Right atrium auricular region (tissue), 2 donors: ENCODE measurements around the gene GLYAT. TPM values are rescaled to one million over a fixed set of nuclear protein-coding genes. Genes with fewer than 3 reads are reported as not detected.

Source experiments
- DNase-seq: peaks from one replicate; pipeline ENCODE4 v3.0.0-alpha.2; 2019; ENCODE audit warnings: low spot score
- H3K27ac ChIP-seq, 2 donors: fragments of 200-600 bp; sonication (generic); 1 replicate in 1 of 2; 2 replicates in 1 of 2; pipeline ENCODE4 v1.5.1; 2016 to 2019
- H3K27me3 ChIP-seq, 2 donors: fragments of 200-600 bp; sonication (generic); one replicate each; pipeline versions ENCODE4 v1.5.1 to v1.6.0; 2017 to 2019
- H3K36me3 ChIP-seq: fragments of 200-600 bp; sonication (generic); one replicate; pipeline ENCODE4 v1.5.1; 2016
- H3K4me1 ChIP-seq, 2 donors: fragments of 200-600 bp; sonication (generic); one replicate each; pipeline versions ENCODE4 v1.5.1 to v1.6.0; 2017 to 2019
- H3K4me3 ChIP-seq, 2 donors: fragments of 200-600 bp; sonication (generic); 1 replicate in 1 of 2; 2 replicates in 1 of 2; pipeline ENCODE4 v1.5.1; 2017 to 2019; ENCODE audit warnings: mild to moderate bottlenecking in 1 of 2, moderate library complexity in 1 of 2
- H3K9me3 ChIP-seq, 2 donors: fragments of 200-600 bp; sonication (generic); one replicate each; pipeline ENCODE4 v1.5.1; 2019
- total RNA-seq, 2 donors: library from RNA; depleted of rRNA; stranded (reverse); fragments of >200 nt; gene quantifications; one replicate each; pipeline ENCODE4 v1.1.0, GENCODE V29; 2016
- TF ChIP-seq, protein P1 (sequence below), 2 donors: fragments of 200-600 bp; sonication (generic); IDR thresholded peaks; one replicate each; pipeline ENCODE4 v1.5.1; 2019; ENCODE audit warnings: antibody characterized with exemption in 2 of 2

Gene GLYAT, protein sequence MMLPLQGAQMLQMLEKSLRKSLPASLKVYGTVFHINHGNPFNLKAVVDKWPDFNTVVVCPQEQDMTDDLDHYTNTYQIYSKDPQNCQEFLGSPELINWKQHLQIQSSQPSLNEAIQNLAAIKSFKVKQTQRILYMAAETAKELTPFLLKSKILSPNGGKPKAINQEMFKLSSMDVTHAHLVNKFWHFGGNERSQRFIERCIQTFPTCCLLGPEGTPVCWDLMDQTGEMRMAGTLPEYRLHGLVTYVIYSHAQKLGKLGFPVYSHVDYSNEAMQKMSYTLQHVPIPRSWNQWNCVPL
- not detected for total RNA-seq

DNA sequence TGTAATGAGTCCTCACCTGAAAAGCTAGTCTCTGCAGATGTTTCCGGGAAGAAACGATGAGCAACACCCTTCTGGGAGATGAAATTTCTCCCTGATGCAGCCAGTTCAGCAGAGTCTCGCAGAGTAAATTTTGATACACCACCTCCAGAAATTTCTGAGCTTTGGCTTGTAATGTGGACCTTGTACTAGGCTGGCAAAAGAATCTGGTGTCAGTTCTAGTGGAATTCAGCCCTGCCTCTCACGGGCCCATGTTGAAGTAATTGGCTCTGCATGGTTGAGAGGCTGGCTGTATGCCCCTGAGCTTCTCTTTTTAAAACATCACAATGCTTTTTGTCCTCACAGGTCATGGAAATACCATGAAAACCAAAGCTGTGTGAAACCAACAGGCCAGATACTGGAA lies at the start of gene GLYAT:
Gene GLYAT, minus strand, starts transcription at position 125 of the 400 bp plus-strand sequence. CDS start 7,447 bp downstream, outside the sequence.
- no peaks in the 10 kb centered on the region for H3K4me1 ChIP-seq
- no peak for DNase-seq
- no peaks in the 10 kb centered on the region for H3K36me3 ChIP-seq
- no peak within 1 kb of the TSS for H3K4me3 ChIP-seq
- TF ChIP-seq, protein P1, sequence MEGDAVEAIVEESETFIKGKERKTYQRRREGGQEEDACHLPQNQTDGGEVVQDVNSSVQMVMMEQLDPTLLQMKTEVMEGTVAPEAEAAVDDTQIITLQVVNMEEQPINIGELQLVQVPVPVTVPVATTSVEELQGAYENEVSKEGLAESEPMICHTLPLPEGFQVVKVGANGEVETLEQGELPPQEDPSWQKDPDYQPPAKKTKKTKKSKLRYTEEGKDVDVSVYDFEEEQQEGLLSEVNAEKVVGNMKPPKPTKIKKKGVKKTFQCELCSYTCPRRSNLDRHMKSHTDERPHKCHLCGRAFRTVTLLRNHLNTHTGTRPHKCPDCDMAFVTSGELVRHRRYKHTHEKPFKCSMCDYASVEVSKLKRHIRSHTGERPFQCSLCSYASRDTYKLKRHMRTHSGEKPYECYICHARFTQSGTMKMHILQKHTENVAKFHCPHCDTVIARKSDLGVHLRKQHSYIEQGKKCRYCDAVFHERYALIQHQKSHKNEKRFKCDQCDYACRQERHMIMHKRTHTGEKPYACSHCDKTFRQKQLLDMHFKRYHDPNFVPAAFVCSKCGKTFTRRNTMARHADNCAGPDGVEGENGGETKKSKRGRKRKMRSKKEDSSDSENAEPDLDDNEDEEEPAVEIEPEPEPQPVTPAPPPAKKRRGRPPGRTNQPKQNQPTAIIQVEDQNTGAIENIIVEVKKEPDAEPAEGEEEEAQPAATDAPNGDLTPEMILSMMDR (IDR thresholded peaks at IDR 0.05): no peak
- H3K27ac ChIP-seq: no peak within 1 kb of the TSS
- H3K9me3 ChIP-seq: no peaks in the 10 kb centered on the region
- H3K27me3 ChIP-seq: no peaks in the 10 kb centered on the region

DNA sequence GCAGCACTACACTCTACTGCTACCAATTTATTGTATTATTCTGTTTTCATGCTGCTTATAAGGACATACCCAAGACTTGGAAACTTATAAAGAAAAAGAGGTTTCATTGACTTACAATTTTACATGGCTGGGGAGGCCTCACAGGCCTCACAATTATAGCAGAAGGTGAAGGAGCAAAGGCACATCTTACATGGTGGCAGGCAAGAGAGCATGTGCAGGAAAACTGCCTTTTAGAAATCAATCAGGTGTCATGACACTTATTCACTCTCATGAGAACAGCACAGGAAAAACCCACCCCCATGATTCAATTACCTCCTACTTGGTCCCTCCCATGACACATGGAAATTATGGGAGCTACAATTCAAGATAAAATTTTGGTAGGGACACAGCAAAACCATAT lies 49.6 kb upstream of the GLYAT start:
- no peak overlapping the region for H3K4me3 ChIP-seq
- H3K27ac ChIP-seq: no peak overlapping the region
- H3K36me3 ChIP-seq: no peaks in the 10 kb centered on the region
- no peaks in the 10 kb centered on the region for H3K4me1 ChIP-seq
- no peaks in the 10 kb centered on the region for H3K9me3 ChIP-seq
- no peak for DNase-seq
- TF ChIP-seq, protein P1 (IDR thresholded peaks at IDR 0.05): no peak
- no peaks in the 10 kb centered on the region for H3K27me3 ChIP-seq

DNA sequence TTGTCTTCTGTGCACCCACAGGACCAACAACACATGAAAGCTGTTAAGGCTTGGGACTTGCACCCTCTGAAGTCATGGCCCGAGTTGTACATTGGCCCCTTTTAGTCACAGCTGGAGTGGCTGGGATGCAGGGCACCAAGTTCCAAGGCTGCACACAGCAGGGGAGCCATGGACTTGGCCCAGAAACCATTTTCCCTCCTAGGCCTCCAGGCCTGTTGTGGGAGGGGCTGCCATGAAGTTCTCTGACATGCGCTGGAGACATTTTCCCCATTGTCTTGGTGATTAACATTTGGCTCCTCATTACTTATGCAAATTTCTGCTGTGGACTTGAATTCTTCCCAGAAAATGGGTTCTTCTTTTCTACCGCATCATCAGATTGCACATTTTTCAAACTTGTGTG lies 48.8 kb upstream of the GLYAT start:
- Histone ChIP-seq H3K9me3 (no peaks in the 10 kb centered on the region), H3K4me3 (no peak overlapping the region), H3K36me3 (no peaks in the 10 kb centered on the region), H3K27ac (no peak overlapping the region), H3K4me1 (no peaks in the 10 kb centered on the region), H3K27me3 (no peaks in the 10 kb centered on the region)
- TF ChIP-seq, protein P1 (IDR thresholded peaks at IDR 0.05): no peak
- no peak for DNase-seq

DNA sequence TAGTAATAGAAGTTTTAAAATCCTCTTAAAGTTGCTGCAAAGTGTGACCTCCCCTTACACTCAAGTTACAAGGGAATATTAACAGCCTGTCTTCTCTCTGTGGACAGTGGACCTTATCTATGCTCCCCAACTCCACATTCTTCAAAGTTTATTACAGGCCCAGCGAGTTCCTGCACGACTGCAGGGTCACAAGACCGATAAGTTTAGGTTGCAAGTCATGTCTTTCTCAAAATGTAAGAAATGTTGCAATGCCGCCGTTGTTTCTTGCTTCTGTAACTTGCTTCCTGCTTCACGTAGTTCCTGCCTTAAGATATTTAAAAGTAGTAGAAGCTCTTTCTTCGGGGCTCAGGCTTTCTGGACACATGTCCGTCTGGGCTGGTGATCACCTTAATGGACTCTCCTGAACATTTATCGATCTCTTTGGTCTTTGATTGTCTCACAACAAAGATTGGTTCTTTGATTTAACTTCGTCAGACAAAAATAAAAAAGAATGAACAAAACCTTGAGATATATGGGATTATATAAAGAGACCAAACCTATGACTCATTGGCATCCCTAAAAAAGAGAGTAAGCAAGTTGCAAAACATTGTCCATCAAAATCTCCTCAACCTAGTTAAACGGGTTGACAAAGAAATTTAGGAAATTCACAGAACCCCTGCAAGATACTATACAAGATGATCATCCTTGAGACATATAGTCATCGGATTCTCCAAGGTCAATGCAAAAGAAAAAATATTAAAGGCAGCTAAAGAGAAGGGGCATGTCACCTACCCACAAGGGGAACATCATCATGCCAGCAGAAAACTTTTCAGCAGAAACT lies 45.4 kb upstream of the GLYAT start:
- Histone ChIP-seq H3K4me1 (no peaks in the 10 kb centered on the region), H3K36me3 (no peaks in the 10 kb centered on the region), H3K9me3 (no peaks in the 10 kb centered on the region), H3K27ac (no peak overlapping the region), H3K4me3 (no peak overlapping the region), H3K27me3 (no peaks in the 10 kb centered on the region)
- TF ChIP-seq, protein P1 (IDR thresholded peaks at IDR 0.05): no peak
- DNase-seq: no peak

DNA sequence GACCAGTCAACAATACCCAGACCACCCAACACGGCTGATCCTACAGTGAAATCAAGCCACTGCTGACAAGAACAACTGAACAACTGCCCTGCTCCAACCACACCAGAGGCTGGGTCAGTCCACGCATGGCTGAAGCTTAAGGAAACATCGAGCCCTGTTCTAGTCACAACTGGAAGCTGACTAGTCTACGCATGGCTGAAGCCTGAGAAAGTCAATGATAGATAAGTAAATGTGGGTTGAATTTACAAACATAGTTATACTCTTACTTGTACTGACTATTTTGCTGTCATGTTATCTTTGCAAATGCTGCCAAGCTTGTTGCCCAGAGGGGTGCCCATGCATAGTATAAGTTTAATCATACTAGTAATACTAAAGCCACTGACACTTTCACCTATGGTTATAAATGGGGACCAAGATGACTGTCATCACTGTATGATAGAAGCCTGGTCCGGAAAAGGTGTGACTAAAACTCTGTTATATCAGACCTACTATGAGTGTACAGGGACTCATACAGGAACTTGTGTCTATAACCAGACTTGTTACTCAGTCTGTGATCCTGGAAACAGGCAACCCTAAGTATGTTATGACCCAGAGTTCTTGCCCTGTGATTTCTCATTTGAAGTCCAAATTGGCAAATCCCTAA lies 43.4 kb upstream of the GLYAT start:
- no peaks in the 10 kb centered on the region for H3K36me3 ChIP-seq
- no peaks in the 10 kb centered on the region for H3K4me1 ChIP-seq
- DNase-seq: no peak
- H3K4me3 ChIP-seq: no peak overlapping the region
- TF ChIP-seq, protein P1 (IDR thresholded peaks at IDR 0.05): no peak
- no peak overlapping the region for H3K27ac ChIP-seq
- no peaks in the 10 kb centered on the region for H3K27me3 ChIP-seq
- H3K9me3 ChIP-seq: no peaks in the 10 kb centered on the region
